ENCODE measurements around the gene METTL23.

Gene METTL23

DNA sequence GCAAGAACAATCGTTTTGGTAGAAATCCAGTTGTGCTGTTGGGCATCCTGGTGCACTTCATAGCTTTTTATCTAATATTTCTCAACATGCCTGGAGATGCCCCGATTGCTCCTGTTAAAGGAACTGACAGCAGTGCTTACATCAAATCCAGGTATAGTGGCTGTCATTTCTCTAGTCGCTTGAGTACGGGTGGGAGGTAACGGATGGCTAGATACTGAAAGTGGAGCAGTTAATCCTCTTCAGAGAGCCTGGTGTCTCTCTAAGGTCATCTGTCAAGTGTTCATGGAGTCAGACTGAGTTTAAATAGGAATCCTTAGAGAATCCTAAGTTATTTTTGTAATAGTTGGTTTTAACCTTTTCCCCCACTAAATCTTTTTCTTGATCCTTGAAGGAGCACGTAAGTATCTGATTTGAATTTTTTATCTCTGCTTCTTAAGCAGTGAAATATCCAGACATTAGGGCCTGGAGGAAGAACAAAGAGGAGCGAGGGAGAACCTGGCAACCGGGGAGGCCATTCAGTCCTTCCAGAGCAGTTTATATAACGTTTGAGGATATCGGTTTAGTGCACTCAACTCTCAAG is 48.5 kb downstream of the METTL23 start:
- no peak for DNase-seq

DNA sequence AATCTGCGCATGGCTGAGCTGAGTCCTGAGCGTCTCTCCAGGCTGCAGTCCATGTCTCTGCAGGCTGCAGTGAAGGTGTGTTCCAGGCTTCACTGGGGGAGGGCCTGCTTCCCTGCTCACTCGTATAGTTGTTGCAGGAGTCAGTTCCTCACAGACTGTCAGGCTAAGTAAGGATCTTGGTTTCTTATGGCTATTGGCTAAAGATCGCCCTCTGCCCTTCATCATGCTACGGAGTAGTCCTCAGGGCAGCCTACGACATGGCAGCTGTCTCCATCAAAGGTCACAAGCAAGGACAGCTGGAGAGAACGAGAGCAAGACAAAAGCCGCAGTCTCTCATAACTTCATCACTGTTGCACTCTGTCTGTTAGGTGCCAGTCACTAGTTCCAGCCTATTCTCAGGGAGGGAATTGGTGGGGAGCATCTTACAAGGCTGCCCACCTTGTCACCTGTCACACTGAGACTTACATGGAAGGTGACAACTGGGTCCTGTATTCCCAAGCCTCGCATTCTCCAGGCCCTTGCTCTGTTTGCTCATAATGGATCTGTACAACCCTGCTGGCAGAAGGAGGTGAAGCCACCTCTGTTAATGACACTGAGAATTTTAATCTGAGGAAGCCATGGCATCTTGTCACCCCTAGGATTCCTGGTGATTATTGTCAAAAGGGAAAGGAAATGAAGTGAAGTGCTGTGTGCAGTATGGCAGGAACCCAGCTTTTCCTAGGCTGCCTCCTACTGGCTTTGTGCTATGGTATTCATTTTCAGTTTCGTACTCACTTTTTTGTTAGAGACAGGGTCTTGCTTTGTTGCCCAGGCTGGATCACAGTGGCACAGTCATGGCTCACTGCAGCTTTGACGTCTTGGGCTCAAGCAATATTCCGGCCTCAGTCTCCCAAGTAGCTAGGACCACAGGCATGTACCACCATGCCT is 54.7 kb downstream of the METTL23 start:
- no peak for DNase-seq

DNA sequence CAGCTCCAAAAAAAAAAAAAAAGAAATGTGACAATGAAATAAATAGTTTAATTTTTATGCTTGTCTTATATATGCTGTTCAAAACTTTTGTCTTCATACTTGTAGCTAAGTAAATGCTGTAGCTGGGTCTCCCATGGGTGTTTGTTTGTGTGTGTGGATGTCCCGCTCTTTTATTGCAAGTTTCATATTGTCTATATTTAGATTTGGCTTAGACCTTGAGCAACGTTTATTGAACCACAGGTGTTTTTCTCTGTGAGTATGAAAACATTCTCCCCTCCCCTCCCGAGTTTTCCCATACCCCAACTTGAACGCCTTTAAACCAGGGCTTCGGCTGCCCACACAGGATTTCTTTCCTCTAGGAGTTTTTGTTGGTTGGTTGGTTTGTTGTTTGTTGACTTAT is 56.5 kb downstream of the METTL23 start:
- no peak for DNase-seq
